Smooth muscle cell (in vitro differentiated cells): ENCODE data around the gene PRX. TPM values are rescaled to one million over a fixed set of nuclear protein-coding genes. Genes with fewer than 3 reads are reported as not detected.

Experiments used
- DNase-seq: peaks from one replicate; lab custom pipeline; 2025; ENCODE audit not compliant: unreplicated experiment; lab: John Stamatoyannopoulos, UW
- H2AFZ ChIP-seq: fragments of 200-600 bp; sonication (generic); 2 replicates; pipeline ENCODE4 v1.6.0; 2016; ENCODE audit warnings: antibody characterized with exemption, low read depth, mild to moderate bottlenecking
- H3F3A ChIP-seq: fragments of 200-600 bp; sonication (generic); 2 replicates; pipeline ENCODE4 v1.6.0; 2017; ENCODE audit warnings: antibody characterized with exemption, low read depth
- H3K27ac ChIP-seq: fragments of 200-600 bp; sonication (generic); 2 replicates; pipeline ENCODE4 v1.5.1; 2016; ENCODE audit warnings: low read depth, mild to moderate bottlenecking
- H3K27me3 ChIP-seq: fragments of 200-600 bp; sonication (generic); 2 replicates; pipeline ENCODE4 v1.6.1; 2016; ENCODE audit warnings: low read depth, mild to moderate bottlenecking
- H3K36me3 ChIP-seq: fragments of 200-600 bp; sonication (generic); 2 replicates; pipeline ENCODE4 v1.5.1; 2016; ENCODE audit warnings: low read depth
- H3K4me1 ChIP-seq: fragments of 200-600 bp; sonication (generic); 2 replicates; pipeline ENCODE4 v1.5.1; 2016; ENCODE audit warnings: low read depth
- H3K4me2 ChIP-seq: fragments of 200-600 bp; sonication (generic); 2 replicates; pipeline ENCODE4 v1.6.0; 2016; ENCODE audit warnings: mild to moderate bottlenecking
- H3K4me3 ChIP-seq: fragments of 200-600 bp; sonication (generic); 2 replicates; pipeline ENCODE4 v1.5.1; 2016; ENCODE audit warnings: mild to moderate bottlenecking
- H3K79me2 ChIP-seq: fragments of 200-600 bp; sonication (generic); 2 replicates; pipeline ENCODE4 v1.6.0; 2016; ENCODE audit warnings: low read depth, mild to moderate bottlenecking
- H3K9ac ChIP-seq: fragments of 200-600 bp; sonication (generic); 2 replicates; pipeline ENCODE4 v1.6.0; 2016; ENCODE audit warnings: low read depth
- H3K9me3 ChIP-seq: fragments of 200-600 bp; sonication (generic); replicated peaks from 2 replicates; pipeline ENCODE4 v1.5.1; 2016; ENCODE audit warnings: low read depth
- H4K20me1 ChIP-seq: fragments of 200-600 bp; sonication (generic); 2 replicates; pipeline ENCODE4 v1.6.0; 2016; ENCODE audit warnings: low read depth
- CTCF ChIP-seq: fragments of 200-600 bp; sonication (generic); IDR thresholded peaks from 2 replicates; pipeline ENCODE4 v1.5.1; 2017; ENCODE audit warnings: borderline replicate concordance, mild to moderate bottlenecking, antibody characterized with exemption; ENCODE audit not compliant: insufficient read depth, poor library complexity, severe bottlenecking
- WGBS: methylation state at CpG from one replicate; pipeline ENCODE4 v1.1.7; 2016; ENCODE audit warnings: low lambda C conversion rate; 5-methylcytosine and 5-hydroxymethylcytosine counted together
- polyA plus RNA-seq: library from polyadenylated mRNA; unstranded; fragments of >200 nt; fragmentation: Nextera tagmentation; extraction: Ambion mirVana; gene quantifications from 2 replicates; pipeline ENCODE4 v1.2.1, GENCODE V29; 2016
- total RNA-seq: library from RNA; depleted of rRNA; stranded (reverse); fragments of >200 nt; gene quantifications from 2 replicates; pipeline ENCODE4 v1.2.3, GENCODE V29; 2014

PRX gene
- total and polyA plus RNA-seq, 2 experiments from 2014 or later = 3.9 to 4.4 TPM

DNA sequence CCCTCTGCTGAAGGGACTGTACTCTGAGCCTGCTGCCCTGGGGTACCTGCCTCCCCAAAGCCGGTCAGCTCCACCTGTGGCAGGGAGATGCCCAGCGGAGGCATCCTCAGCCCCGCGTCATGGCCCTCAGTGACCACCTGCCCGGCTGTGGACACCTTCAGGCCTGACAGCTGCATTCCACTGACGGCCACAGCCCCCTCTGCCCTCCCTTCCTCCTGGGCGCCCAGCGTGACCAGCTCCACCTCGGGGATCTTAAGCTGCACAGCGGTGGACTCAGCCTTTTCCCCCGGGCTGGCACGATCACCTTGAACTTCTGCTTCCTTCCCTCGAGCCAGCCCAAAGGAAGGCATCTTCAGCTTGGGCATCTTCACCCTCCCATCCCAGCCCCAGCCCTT is 18.4 kb downstream of the PRX start:
- no peak overlapping the region for H3K27ac ChIP-seq
- no peak overlapping the region for H3K9ac ChIP-seq
- H3F3A ChIP-seq = no peaks in the 10 kb centered on the region
- H3K4me1 ChIP-seq = no peaks in the 10 kb centered on the region
- WGBS = 86% methylated on average over 12 of the region's 13 CpGs
- H3K9me3 ChIP-seq = no peaks in the 10 kb centered on the region
- no peak overlapping the region for H3K4me2 ChIP-seq
- no peak overlapping the region for H2AFZ ChIP-seq
- no peak for DNase-seq
- no peaks in the 10 kb centered on the region for H4K20me1 ChIP-seq
- no peak overlapping the region for H3K4me3 ChIP-seq
- H3K36me3 ChIP-seq = no peaks in the 10 kb centered on the region
- H3K79me2 ChIP-seq = no peaks in the 10 kb centered on the region
- H3K27me3 ChIP-seq = no peaks in the 10 kb centered on the region
- TF ChIP-seq CTCF = no peak

DNA sequence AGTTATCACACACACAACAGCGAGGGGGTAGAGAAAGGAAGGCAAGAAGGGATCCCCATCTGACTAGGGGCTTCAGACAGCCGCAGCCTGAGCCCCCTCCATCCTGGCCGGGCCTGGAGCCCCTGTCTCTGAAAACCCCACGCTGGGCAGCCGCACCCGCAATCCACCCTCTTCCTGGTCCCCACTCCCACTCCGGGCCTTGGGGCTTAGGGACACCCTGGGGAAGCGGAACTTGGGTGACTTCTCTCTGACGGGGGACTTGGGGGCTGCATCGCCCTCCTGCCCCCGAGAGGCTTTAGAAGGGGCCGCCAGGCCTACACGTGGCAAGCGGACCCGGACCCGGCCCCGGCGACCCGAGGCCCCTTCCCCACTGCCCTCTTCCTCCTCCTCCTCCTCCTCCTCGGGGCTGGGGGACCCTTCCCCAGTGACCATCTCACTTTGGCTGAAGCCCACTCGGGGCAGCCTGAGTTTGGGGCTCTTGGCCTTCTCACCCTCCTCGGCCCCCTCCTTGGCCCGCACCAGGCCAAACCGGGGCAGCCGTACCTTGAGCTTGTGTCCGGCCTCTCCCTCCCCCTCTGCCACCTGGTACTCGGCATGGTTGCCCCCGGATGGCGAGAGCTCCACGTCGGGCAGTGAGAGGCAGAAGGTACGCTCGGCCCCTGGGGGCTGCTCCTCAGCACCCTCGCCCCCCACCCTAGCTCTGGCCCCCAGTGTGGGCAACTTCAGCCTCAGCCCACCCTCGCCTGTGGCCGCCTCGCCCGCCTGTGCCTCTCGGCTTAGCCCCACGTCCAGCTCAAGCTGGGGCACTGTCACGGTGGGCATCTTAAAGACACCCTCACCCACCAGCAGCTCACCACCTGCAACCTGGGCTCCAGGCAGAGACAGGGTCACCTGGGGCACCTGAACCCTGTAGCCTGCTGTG is 19.0 kb downstream of the PRX start:
- H2AFZ ChIP-seq = no peak overlapping the region
- no peak overlapping the region for H3K4me2 ChIP-seq
- TF ChIP-seq CTCF = no peak
- no peaks in the 10 kb centered on the region for H3K4me1 ChIP-seq
- no peaks in the 10 kb centered on the region for H3K27me3 ChIP-seq
- no peak for DNase-seq
- H3K9ac ChIP-seq = no peak overlapping the region
- H3K9me3 ChIP-seq = no peaks in the 10 kb centered on the region
- H3K4me3 ChIP-seq = no peak overlapping the region
- no peaks in the 10 kb centered on the region for H3K36me3 ChIP-seq
- no peak overlapping the region for H3K27ac ChIP-seq
- WGBS = 92% methylated on average over 32 of the region's 41 CpGs
- H3F3A ChIP-seq = no peaks in the 10 kb centered on the region
- H4K20me1 ChIP-seq = no peaks in the 10 kb centered on the region
- no peaks in the 10 kb centered on the region for H3K79me2 ChIP-seq

DNA sequence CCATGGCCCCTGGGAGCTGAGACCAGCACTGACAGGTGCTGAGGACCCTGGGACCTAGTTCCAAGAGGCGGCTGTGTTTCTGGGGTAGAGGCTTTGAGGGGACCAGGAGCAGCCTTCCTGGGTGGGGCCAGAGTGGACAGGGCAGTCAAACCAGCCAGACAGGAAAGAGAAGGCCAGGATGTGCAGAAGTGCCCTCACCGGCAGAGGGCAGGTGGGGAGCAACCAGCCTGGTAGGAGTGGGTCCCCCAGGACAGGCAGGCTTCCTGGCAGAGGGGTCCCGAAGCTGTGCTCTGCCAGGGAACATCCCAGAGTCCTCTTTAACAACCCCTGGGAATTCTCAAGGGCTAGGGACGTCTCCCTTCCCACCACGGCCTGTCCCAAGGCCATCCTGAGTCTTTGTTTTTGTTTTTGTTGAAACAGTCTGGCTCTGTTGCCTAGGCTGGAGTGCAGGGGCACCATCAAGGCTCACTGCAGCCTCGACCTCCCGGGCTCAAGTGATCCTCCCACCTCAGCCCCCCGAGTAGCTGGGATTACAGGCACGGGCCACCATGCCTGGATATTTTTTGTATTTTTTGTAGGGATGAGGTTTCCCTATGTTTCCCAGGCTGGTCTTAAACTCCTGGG is 20.2 kb downstream of the PRX start:
- no peak for TF ChIP-seq CTCF
- H3K4me2 ChIP-seq = no peak overlapping the region
- H3F3A ChIP-seq = no peaks in the 10 kb centered on the region
- H3K9me3 ChIP-seq = no peaks in the 10 kb centered on the region
- 76% methylated on average over 9 of the region's 9 CpGs for WGBS
- no peaks in the 10 kb centered on the region for H3K4me1 ChIP-seq
- no peaks in the 10 kb centered on the region for H3K79me2 ChIP-seq
- H3K36me3 ChIP-seq = no peaks in the 10 kb centered on the region
- H4K20me1 ChIP-seq = no peaks in the 10 kb centered on the region
- no peaks in the 10 kb centered on the region for H3K27me3 ChIP-seq
- no peak overlapping the region for H3K27ac ChIP-seq
- H2AFZ ChIP-seq = no peak overlapping the region
- no peak overlapping the region for H3K4me3 ChIP-seq
- no peak overlapping the region for H3K9ac ChIP-seq
- no peak for DNase-seq
